Measurements from ENCODE around the gene NAGLU. TPM values are rescaled to one million over a fixed set of nuclear protein-coding genes. Genes with fewer than 3 reads are reported as not detected.

NAGLU gene
- total and polyA plus RNA-seq, 2 of the 13 experiments (the other 11 are each of a cell fraction or from before 2014, with no cell fraction given): 28.2 to 40.1 TPM

- TF ChIP-seq ZNF687 (CRISPR knock-in tag; IDR thresholded peaks at IDR 0.05) (no peak), POGK (CRISPR knock-in tag; conservative IDR thresholded peaks at IDR 0.05) (no peak; the same call in 1 of the 2 replicates), ZNF615 (CRISPR knock-in tag; IDR thresholded peaks at IDR 0.05; ENCODE audit: borderline replicate concordance) (no peak), ISL2 (CRISPR knock-in tag; IDR thresholded peaks at IDR 0.05) (no peak; the same call in 1 of the 2 replicates), ZNF232 (CRISPR knock-in tag; IDR thresholded peaks at IDR 0.05; ENCODE audit: borderline replicate concordance) (no peak), ZFP90 (CRISPR knock-in tag; IDR thresholded peaks at IDR 0.05; ENCODE audit: borderline replicate concordance) (no peak), ZBTB42 (CRISPR knock-in tag; IDR thresholded peaks at IDR 0.05) (no peak), ZC3H4 (CRISPR knock-in tag; IDR thresholded peaks at IDR 0.05; ENCODE audit: borderline replicate concordance) (0 out of 2 replicates have a peak, but pooled peaks have one; percentile 31), ADNP (CRISPR knock-in tag; IDR thresholded peaks at IDR 0.05) (no peak), THAP11 (CRISPR knock-in tag; IDR thresholded peaks at IDR 0.05) (no peak), SUZ12 (IDR thresholded peaks at IDR 0.05; ENCODE audit: low read depth, low read length) (no peak), ZNF530 (CRISPR knock-in tag; IDR thresholded peaks at IDR 0.05; ENCODE audit: low read depth) (no peak), SALL1 (CRISPR knock-in tag; IDR thresholded peaks at IDR 0.05) (peak; percentile 34; the same call in 1 of the 2 replicates), TBX2 (CRISPR knock-in tag; IDR thresholded peaks at IDR 0.05; ENCODE audit: borderline replicate concordance) (peak; percentile 40), EED (CRISPR knock-in tag; IDR thresholded peaks at IDR 0.05) (peak; percentile 80), MIER2 (CRISPR knock-in tag; IDR thresholded peaks at IDR 0.05) (peak; percentile 45; the same call in 1 of the 2 replicates), ZNF770 (CRISPR knock-in tag; IDR thresholded peaks at IDR 0.05) (peak; percentile 93), ZNF891 (CRISPR knock-in tag; IDR thresholded peaks at IDR 0.05) (no peak), TP53 (CRISPR knock-in tag; conservative IDR thresholded peaks at IDR 0.05) (no peak), RAD21 (CRISPR knock-in tag; IDR thresholded peaks at IDR 0.05) (peak; percentile 80), ZSCAN22 (CRISPR knock-in tag; IDR thresholded peaks at IDR 0.05) (no peak), ZNF124 (CRISPR knock-in tag; IDR thresholded peaks at IDR 0.05) (no peak), HOXA5 (CRISPR knock-in tag; IDR thresholded peaks at IDR 0.05) (peak; percentile 26; the same call in 1 of the 2 replicates), CHD4 (IDR thresholded peaks at IDR 0.05; ENCODE audit: borderline replicate concordance, low read length) (0 out of 2 replicates have a peak, but pooled peaks have one; percentile 47)
Measured at GRCh38 chr17:42578282-42578869, 42.3 kb downstream of the NAGLU start (continued).

All from HepG2 (cell line).